Cardiac septum (tissue), 1 donor: Measurements from ENCODE around the gene TMEM205. TPM values are rescaled to one million over a fixed set of nuclear protein-coding genes. Genes with fewer than 3 reads are reported as not detected.
A peak's percentile ranks its signal among the peaks of the same experiment; 100 is the strongest.
"Not testable (repeated sequence)": the region's sequence is repeated elsewhere in the genome, so short reads cannot be mapped to it uniquely, and the experiment has no call there.

Source experiments
- DNase-seq: peaks from one replicate; pipeline ENCODE4 v3.0.0-alpha.2; 2020; ENCODE audit warnings: low spot score
- intact Hi-C: fragments of 100-400 bp; cut with DNase I; formaldehyde crosslinking; loops from one replicate; pipeline ENCODE4 v1.14.0; 2022
- total RNA-seq: library from RNA; stranded (reverse); fragmentation: NEBNext Ultra II Directional; extraction: Animal tissue kit (Norgen Biotek cat#: 25700); gene quantifications from one replicate; pipeline ENCODE4 v1.2.1, GENCODE V29; 2021
- donor health status: DM: no; HTN: no; CAD: no.

TMEM205 gene
- total RNA-seq, 1 donor from 2014 or later = 75.7 TPM

GRCh38 chr19:11349171-11349570 is 3.1 kb upstream of the TMEM205 start:
- DNase-seq = no peak
- intact Hi-C loops = loop anchor here (5.0 kb wide), 1 partner anchor 33 kb away; the partner anchor contains the start of gene EPOR

- DNase-seq = no peak
- intact Hi-C loops = loop anchor here (5.0 kb wide), 1 partner anchor 35 kb away; the partner anchor contains the start of gene EPOR
Measured at GRCh38 chr19:11347546-11348039, 1.5 kb upstream of the TMEM205 start.

GRCh38 chr19:11345122-11345803 is 805 bp downstream of the TMEM205 start:
- no peak for DNase-seq
- intact Hi-C loops = loop anchor here (5.0 kb wide), 1 partner anchor 37 kb away; the partner anchor contains the start of gene EPOR

GRCh38 chr19:11342429-11342828 is 3.6 kb downstream of the TMEM205 start:
- intact Hi-C loops = no loop called here
- no peak for DNase-seq

- DNase-seq, intact Hi-C loops: not testable (repeated sequence)
Measured at GRCh38 chr19:11340099-11340467, 6.0 kb downstream of the TMEM205 start.

- intact Hi-C loops = loop anchor here (2.0 kb wide), 1 partner anchor 45 kb away; no protein-coding TSS in a partner anchor
- peak; percentile 98 for DNase-seq
Measured at GRCh38 chr19:11339254-11340098, 6.6 kb downstream of the TMEM205 start, which contains the start of gene RAB3D. RAB3D (minus strand) TSS chr19:11339657; CDS start chr19:11337399, 2,258 bp downstream.

GRCh38 chr19:11338569-11339253 is 7.4 kb downstream of the TMEM205 start:
- intact Hi-C loops = loop anchor here (2.0 kb wide), 1 partner anchor 44 kb away; no protein-coding TSS in a partner anchor
- no peak for DNase-seq

GRCh38 chr19:11338121-11338520 is 7.9 kb downstream of the TMEM205 start:
- intact Hi-C loops = loop anchor here (2.0 kb wide), 1 partner anchor 43 kb away; no protein-coding TSS in a partner anchor
- no peak for DNase-seq

- DNase-seq = no peak
- intact Hi-C loops = no loop called here
Measured at GRCh38 chr19:11337080-11337479, 9.0 kb downstream of the TMEM205 start.

GRCh38 chr19:11335449-11336146 is 10.5 kb downstream of the TMEM205 start:
- intact Hi-C loops = no loop called here
- DNase-seq = no peak

GRCh38 chr19:11333838-11334237 is 12.2 kb downstream of the TMEM205 start:
- DNase-seq, intact Hi-C loops: not testable (repeated sequence)

GRCh38 chr19:11332822-11333221 is 13.2 kb downstream of the TMEM205 start:
- no peak for DNase-seq
- intact Hi-C loops = no loop called here

- no peak for DNase-seq
- intact Hi-C loops = no loop called here
Measured at GRCh38 chr19:11331502-11331901, 14.6 kb downstream of the TMEM205 start.

GRCh38 chr19:11330127-11330526 is 15.9 kb downstream of the TMEM205 start:
- no peak for DNase-seq
- intact Hi-C loops = no loop called here

GRCh38 chr19:11325544-11325943 is 20.5 kb downstream of the TMEM205 start:
- DNase-seq = no peak
- intact Hi-C loops = no loop called here

- intact Hi-C loops = no loop called here
- DNase-seq = no peak
Measured at GRCh38 chr19:11324748-11325389, 21.2 kb downstream of the TMEM205 start.

- peak; percentile 92 for DNase-seq
- intact Hi-C loops = no loop called here
Measured at GRCh38 chr19:11324079-11324661, 21.9 kb downstream of the TMEM205 start.

GRCh38 chr19:11323601-11324078 is 22.4 kb downstream of the TMEM205 start:
- DNase-seq = no peak
- intact Hi-C loops = no loop called here
